Panc1 (cell line): ENCODE results near the gene PQBP1. TPM values are rescaled to one million over a fixed set of nuclear protein-coding genes. Genes with fewer than 3 reads are reported as not detected.

Experiments
- ATAC-seq: fragments of 200-7000 bp; cut with Tn5 transposase; 2 replicates; pipeline ENCODE4 v1.9.1; 2020; ENCODE audit warnings: mild to moderate bottlenecking, moderate library complexity
- BruUV-seq: library from RNA; stranded (reverse); fragments of 400-500 nt; replicated peaks from 2 replicates; lab custom pipeline; 2021; lab: Mats Ljungman, UMichigan
- CTCF ChIA-PET: fragments of 300-600 bp; sonication (Branson Sonifier 250); formaldehyde crosslinking; loops from one replicate; lab custom pipeline; 2022; ENCODE audit warnings: antibody characterized with exemption; lab: Charles Lee
- POLR2A ChIA-PET: fragments of 300-600 bp; sonication (Branson Sonifier 250); formaldehyde crosslinking; loops from one replicate; lab custom pipeline; 2022; ENCODE audit warnings: antibody characterized with exemption; lab: Charles Lee
- DNase-seq: peaks from one replicate; pipeline ENCODE4 v3.0.0-alpha.2; 2010; ENCODE audit warnings: low read depth, low spot score
- H3K27ac ChIP-seq: 2 replicates; pipeline ENCODE4 v1.5.1; 2011; ENCODE audit warnings: mild to moderate bottlenecking, low read length, inconsistent platforms
- H3K27me3 ChIP-seq: fragments of 200-500 bp; sonication (Bioruptor generic); 2 replicates; pipeline ENCODE4 v1.6.0; 2014; ENCODE audit warnings: low read length, inconsistent platforms; ENCODE audit not compliant: control insufficient read depth, insufficient read depth
- H3K36me3 ChIP-seq: fragments of 200-500 bp; sonication (Bioruptor generic); 2 replicates; pipeline ENCODE4 v1.5.1; 2014; ENCODE audit warnings: inconsistent platforms, mild to moderate bottlenecking, low read length, moderate library complexity; ENCODE audit not compliant: control insufficient read depth, insufficient read depth
- H3K4me1 ChIP-seq: 2 replicates; pipeline ENCODE4 v1.5.1; 2011; ENCODE audit warnings: inconsistent platforms, mild to moderate bottlenecking, low read length, moderate library complexity; ENCODE audit not compliant: control insufficient read depth, insufficient read depth
- H3K4me3 ChIP-seq, 2 experiments: 2 replicates each; pipeline ENCODE4 v1.5.1; 2011 to 2012; ENCODE audit warnings: low read depth in 2 of 2, low read length in 2 of 2, mild to moderate bottlenecking in 2 of 2, inconsistent platforms in 1 of 2, moderate library complexity in 1 of 2
- H3K9me3 ChIP-seq: fragments of 200-500 bp; sonication (Bioruptor generic); 2 replicates; pipeline ENCODE4 v1.5.1; 2014; ENCODE audit warnings: low read depth, mild to moderate bottlenecking, inconsistent platforms, low read length, moderate library complexity; ENCODE audit not compliant: control insufficient read depth, insufficient read depth
- POLR2AphosphoS5 ChIP-seq: IDR thresholded peaks from 2 replicates; pipeline ENCODE4 v1.6.1; 2012; ENCODE audit warnings: mild to moderate bottlenecking, low read depth, low read length, moderate library complexity
- SIN3A ChIP-seq: IDR thresholded peaks from 2 replicates; pipeline ENCODE4 v1.6.1; 2012; ENCODE audit warnings: low read depth, mild to moderate bottlenecking, low read length, moderate library complexity, borderline replicate concordance; ENCODE audit not compliant: insufficient read depth
- TCF7L2 ChIP-seq: IDR thresholded peaks from 2 replicates; pipeline ENCODE4 v1.6.1; 2011; ENCODE audit warnings: mild to moderate bottlenecking, low read depth, low read length, inconsistent platforms
- in situ Hi-C: cut with HindIII; loops from 2 replicates; pipeline ENCODE4 v1.10.0; 2016; ENCODE audit warnings: low sequenced_read_pairs, low pct_unique_long_range_greater_than_20kb
- intact Hi-C: fragments of 100-400 bp; cut with micrococcal nuclease; formaldehyde crosslinking; loops from one replicate; pipeline ENCODE4 v1.10.0; 2022; ENCODE audit not compliant: unreplicated experiment
- total RNA-seq: library from RNA; stranded (reverse); gene quantifications from one replicate; pipeline ENCODE4 v1.2.1, GENCODE V29; 2021; ENCODE audit not compliant: unreplicated experiment
- TF ChIP-seq, protein P1 (sequence below), 2 experiments: IDR thresholded peaks; 2 replicates each; pipeline ENCODE4 v1.6.1; 2011 to 2012; ENCODE audit warnings: low read depth in 2 of 2, control low read depth in 1 of 2, low read length in 1 of 2, mild to moderate bottlenecking in 1 of 2, moderate library complexity in 1 of 2; ENCODE audit not compliant: insufficient read depth in 1 of 2
- TF ChIP-seq, protein P2 (sequence below): fragments of 450-650 bp; IDR thresholded peaks from 2 replicates; pipeline ENCODE4 v1.5.1; 2017; ENCODE audit warnings: mild to moderate bottlenecking

The PQBP1 gene
- total RNA-seq, 1 experiment from 2014 or later: 136 TPM

- H3K27me3 ChIP-seq: no peaks in the 10 kb centered on the region
- BruUV-seq: no TSS peak
- intact Hi-C loops (no loop called here), in situ Hi-C loops (no loop called here)
- DNase-seq (no peak), ATAC-seq (no peak)
- ChIA-PET CTCF (no interaction called here), POLR2A (no interaction called here)
- no peak overlapping the region for H3K27ac ChIP-seq
- no peaks in the 10 kb centered on the region; the same call in 1 of the 2 replicates for H3K36me3 ChIP-seq
- TF ChIP-seq POLR2AphosphoS5: no peak
- TF ChIP-seq TCF7L2: no peak
- no peak for TF ChIP-seq SIN3A
- TF ChIP-seq, protein P1, sequence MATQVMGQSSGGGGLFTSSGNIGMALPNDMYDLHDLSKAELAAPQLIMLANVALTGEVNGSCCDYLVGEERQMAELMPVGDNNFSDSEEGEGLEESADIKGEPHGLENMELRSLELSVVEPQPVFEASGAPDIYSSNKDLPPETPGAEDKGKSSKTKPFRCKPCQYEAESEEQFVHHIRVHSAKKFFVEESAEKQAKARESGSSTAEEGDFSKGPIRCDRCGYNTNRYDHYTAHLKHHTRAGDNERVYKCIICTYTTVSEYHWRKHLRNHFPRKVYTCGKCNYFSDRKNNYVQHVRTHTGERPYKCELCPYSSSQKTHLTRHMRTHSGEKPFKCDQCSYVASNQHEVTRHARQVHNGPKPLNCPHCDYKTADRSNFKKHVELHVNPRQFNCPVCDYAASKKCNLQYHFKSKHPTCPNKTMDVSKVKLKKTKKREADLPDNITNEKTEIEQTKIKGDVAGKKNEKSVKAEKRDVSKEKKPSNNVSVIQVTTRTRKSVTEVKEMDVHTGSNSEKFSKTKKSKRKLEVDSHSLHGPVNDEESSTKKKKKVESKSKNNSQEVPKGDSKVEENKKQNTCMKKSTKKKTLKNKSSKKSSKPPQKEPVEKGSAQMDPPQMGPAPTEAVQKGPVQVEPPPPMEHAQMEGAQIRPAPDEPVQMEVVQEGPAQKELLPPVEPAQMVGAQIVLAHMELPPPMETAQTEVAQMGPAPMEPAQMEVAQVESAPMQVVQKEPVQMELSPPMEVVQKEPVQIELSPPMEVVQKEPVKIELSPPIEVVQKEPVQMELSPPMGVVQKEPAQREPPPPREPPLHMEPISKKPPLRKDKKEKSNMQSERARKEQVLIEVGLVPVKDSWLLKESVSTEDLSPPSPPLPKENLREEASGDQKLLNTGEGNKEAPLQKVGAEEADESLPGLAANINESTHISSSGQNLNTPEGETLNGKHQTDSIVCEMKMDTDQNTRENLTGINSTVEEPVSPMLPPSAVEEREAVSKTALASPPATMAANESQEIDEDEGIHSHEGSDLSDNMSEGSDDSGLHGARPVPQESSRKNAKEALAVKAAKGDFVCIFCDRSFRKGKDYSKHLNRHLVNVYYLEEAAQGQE (IDR thresholded peaks at IDR 0.05; ENCODE audit: insufficient read depth in 1 of 2, low read depth in 2 of 2, low read length in 1 of 2): no peak
- TF ChIP-seq, protein P2, sequence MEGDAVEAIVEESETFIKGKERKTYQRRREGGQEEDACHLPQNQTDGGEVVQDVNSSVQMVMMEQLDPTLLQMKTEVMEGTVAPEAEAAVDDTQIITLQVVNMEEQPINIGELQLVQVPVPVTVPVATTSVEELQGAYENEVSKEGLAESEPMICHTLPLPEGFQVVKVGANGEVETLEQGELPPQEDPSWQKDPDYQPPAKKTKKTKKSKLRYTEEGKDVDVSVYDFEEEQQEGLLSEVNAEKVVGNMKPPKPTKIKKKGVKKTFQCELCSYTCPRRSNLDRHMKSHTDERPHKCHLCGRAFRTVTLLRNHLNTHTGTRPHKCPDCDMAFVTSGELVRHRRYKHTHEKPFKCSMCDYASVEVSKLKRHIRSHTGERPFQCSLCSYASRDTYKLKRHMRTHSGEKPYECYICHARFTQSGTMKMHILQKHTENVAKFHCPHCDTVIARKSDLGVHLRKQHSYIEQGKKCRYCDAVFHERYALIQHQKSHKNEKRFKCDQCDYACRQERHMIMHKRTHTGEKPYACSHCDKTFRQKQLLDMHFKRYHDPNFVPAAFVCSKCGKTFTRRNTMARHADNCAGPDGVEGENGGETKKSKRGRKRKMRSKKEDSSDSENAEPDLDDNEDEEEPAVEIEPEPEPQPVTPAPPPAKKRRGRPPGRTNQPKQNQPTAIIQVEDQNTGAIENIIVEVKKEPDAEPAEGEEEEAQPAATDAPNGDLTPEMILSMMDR: no peak
- H3K4me3 ChIP-seq: no peak overlapping the region
- H3K9me3 ChIP-seq: no peaks in the 10 kb centered on the region
- no peaks in the 10 kb centered on the region for H3K4me1 ChIP-seq
Measured at GRCh38 chrX:48934581-48935300, 37.0 kb downstream of the PQBP1 start.

DNA sequence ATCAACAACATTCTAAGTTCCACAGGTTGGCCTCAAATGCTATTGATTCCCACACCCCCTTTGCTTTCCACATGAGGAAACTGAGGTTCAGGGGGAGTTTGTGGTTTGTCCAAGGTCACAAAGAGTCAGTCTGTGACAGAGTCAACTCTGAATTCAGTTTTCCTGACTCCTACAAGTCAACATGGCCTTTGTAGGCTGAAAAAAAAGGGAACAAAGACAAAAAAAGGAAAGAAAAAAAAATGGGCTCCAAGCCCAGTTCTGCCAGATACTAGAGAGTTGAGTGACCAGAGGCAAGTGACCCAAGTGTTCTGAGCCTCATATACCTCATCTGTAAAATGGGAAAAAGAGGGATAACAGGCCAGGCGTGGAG is 37.6 kb downstream of the PQBP1 start:
- Histone ChIP-seq H3K9me3 (no peaks in the 10 kb centered on the region), H3K4me1 (no peaks in the 10 kb centered on the region), H3K4me3 (no peak overlapping the region), H3K27me3 (no peaks in the 10 kb centered on the region), H3K27ac (no peak overlapping the region), H3K36me3 (no peaks in the 10 kb centered on the region; the same call in 1 of the 2 replicates)
- DNase-seq (no peak), ATAC-seq (no peak)
- intact Hi-C loops (no loop called here), in situ Hi-C loops (no loop called here)
- ChIA-PET CTCF (no interaction called here), POLR2A (no interaction called here)
- BruUV-seq: no TSS peak
- TF ChIP-seq, protein P2: no peak
- TF ChIP-seq TCF7L2 (no peak), SIN3A (no peak), POLR2AphosphoS5 (no peak)
- TF ChIP-seq, protein P1 (IDR thresholded peaks at IDR 0.05; ENCODE audit: insufficient read depth in 1 of 2, low read depth in 2 of 2, low read length in 1 of 2): no peak
